ENCODE data around the gene MYBPC1. TPM values are rescaled to one million over a fixed set of nuclear protein-coding genes. Genes with fewer than 3 reads are reported as not detected.
"Not testable (repeated sequence)": the region's sequence is repeated elsewhere in the genome, so short reads cannot be mapped to it uniquely, and the experiment has no call there.

Gene MYBPC1
- total RNA-seq, 1 experiment from 2014 or later: not detected

DNA sequence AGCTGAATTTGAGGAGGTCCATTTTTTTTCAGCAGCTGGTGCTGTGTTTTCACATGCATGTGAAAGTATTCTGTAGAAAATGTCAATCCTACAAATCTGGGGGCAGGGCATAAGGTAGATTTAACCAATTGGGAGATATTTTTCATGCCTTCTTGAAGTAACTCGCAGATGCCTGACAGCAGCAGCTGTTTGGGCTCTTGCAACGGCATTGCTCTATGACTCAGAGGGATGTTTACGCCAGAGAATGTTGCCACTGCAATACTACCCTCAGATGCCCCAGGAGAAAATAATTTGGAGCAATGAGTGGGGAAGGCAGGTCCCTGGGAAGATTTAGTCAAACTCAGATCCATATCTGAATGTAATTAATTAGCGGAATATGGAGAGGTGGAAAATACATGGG, 42.5 kb upstream of the MYBPC1 start:
- Histone ChIP-seq H3K36me3 (ENCODE audit: control insufficient read depth, insufficient read depth, low read length) (no peaks in the 10 kb centered on the region), H3K4me3 (ENCODE audit: low read depth, low read length) (no peak overlapping the region), H3K9me3 (peaks cover 6% of the 10 kb centered on the region; the same call in 1 of the 2 replicates), H3K4me1 (no peaks in the 10 kb centered on the region), H3K27me3 (replicated peaks; ENCODE audit: control insufficient read depth, insufficient read depth, low read length) (no peaks in the 10 kb centered on the region)
- no peak overlapping the region for H3K27ac Mint-ChIP-seq (ENCODE audit: unreplicated experiment)
- no peaks in the 10 kb centered on the region for H3K4me1 Mint-ChIP-seq (ENCODE audit: low read depth, unreplicated experiment)
- BruUV-seq (replicated peaks): no TSS peak
- H3K27me3 Mint-ChIP-seq (ENCODE audit: insufficient read depth, unreplicated experiment): no peaks in the 10 kb centered on the region
- TF ChIP-seq, protein P1, sequence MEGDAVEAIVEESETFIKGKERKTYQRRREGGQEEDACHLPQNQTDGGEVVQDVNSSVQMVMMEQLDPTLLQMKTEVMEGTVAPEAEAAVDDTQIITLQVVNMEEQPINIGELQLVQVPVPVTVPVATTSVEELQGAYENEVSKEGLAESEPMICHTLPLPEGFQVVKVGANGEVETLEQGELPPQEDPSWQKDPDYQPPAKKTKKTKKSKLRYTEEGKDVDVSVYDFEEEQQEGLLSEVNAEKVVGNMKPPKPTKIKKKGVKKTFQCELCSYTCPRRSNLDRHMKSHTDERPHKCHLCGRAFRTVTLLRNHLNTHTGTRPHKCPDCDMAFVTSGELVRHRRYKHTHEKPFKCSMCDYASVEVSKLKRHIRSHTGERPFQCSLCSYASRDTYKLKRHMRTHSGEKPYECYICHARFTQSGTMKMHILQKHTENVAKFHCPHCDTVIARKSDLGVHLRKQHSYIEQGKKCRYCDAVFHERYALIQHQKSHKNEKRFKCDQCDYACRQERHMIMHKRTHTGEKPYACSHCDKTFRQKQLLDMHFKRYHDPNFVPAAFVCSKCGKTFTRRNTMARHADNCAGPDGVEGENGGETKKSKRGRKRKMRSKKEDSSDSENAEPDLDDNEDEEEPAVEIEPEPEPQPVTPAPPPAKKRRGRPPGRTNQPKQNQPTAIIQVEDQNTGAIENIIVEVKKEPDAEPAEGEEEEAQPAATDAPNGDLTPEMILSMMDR (IDR thresholded peaks at IDR 0.05; ENCODE audit: insufficient read depth in 1 of 2, low read depth in 1 of 2, low read length in 1 of 2, severe bottlenecking in 1 of 2, unreplicated experiment in 1 of 2): no peak
- no peaks in the 10 kb centered on the region for H3K36me3 Mint-ChIP-seq (ENCODE audit: insufficient read depth, unreplicated experiment)
- H3K4me3 Mint-ChIP-seq (ENCODE audit: unreplicated experiment): no peak overlapping the region
- CTCF ChIA-PET: no interaction called here
- POLR2A ChIA-PET: no interaction called here
- no peak for DNase-seq
- intact Hi-C loops (cut with micrococcal nuclease; ENCODE audit: unreplicated experiment): no loop called here
- H3K9me3 Mint-ChIP-seq (ENCODE audit: unreplicated experiment): peaks cover 10% of the 10 kb centered on the region

- H3K4me1 ChIP-seq: no peaks in the 10 kb centered on the region
- Mint-ChIP-seq H3K4me3 (ENCODE audit: unreplicated experiment) (no peak overlapping the region), H3K4me1 (ENCODE audit: low read depth, unreplicated experiment) (no peaks in the 10 kb centered on the region), H3K9me3 (ENCODE audit: unreplicated experiment) (peaks cover 10% of the 10 kb centered on the region), H3K27me3 (ENCODE audit: insufficient read depth, unreplicated experiment) (no peaks in the 10 kb centered on the region), H3K27ac (ENCODE audit: unreplicated experiment) (no peak overlapping the region), H3K36me3 (ENCODE audit: insufficient read depth, unreplicated experiment) (no peaks in the 10 kb centered on the region)
- no peak overlapping the region for H3K4me3 ChIP-seq (ENCODE audit: low read depth, low read length)
- no TSS peak for BruUV-seq (replicated peaks)
- DNase-seq: no peak
- ChIA-PET POLR2A (no interaction called here), CTCF (no interaction called here)
- TF ChIP-seq, protein P1 (IDR thresholded peaks at IDR 0.05; ENCODE audit: insufficient read depth in 1 of 2, low read depth in 1 of 2, low read length in 1 of 2, severe bottlenecking in 1 of 2, unreplicated experiment in 1 of 2): no peak
- intact Hi-C loops (cut with micrococcal nuclease; ENCODE audit: unreplicated experiment): no loop called here
- no peaks in the 10 kb centered on the region for H3K27me3 ChIP-seq (replicated peaks; ENCODE audit: control insufficient read depth, insufficient read depth, low read length)
- H3K9me3 ChIP-seq: no peaks in the 10 kb centered on the region
- no peaks in the 10 kb centered on the region for H3K36me3 ChIP-seq (ENCODE audit: control insufficient read depth, insufficient read depth, low read length)
These were observed 37.7 kb upstream of the MYBPC1 start for GRCh38 chr12:101557094-101557493.

DNA sequence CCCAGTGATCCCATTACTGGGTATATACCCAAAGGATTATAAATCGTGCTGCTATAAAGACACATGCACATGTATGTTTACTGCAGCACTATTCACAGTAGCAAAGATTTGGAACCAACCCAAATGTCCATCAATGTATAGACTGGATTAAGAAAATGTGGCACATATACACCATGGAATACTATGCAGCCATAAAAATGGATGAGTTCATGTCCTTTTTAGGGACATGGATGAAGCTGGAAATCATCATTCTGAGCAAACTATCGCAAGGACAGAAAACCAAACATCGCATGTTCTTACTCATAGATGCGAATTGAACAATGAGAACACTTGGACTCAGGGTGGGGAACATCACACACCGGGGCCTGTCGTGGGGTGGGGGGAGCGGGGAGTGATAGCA, 36.0 kb upstream of the MYBPC1 start:
- BruUV-seq (replicated peaks); CTCF ChIA-PET; H3K27ac Mint-ChIP-seq (ENCODE audit: unreplicated experiment); H3K4me3 ChIP-seq (ENCODE audit: low read depth, low read length); H3K9me3 Mint-ChIP-seq (ENCODE audit: unreplicated experiment); H3K27me3 ChIP-seq (replicated peaks; ENCODE audit: control insufficient read depth, insufficient read depth, low read length); H3K4me1 Mint-ChIP-seq (ENCODE audit: low read depth, unreplicated experiment); H3K4me3 Mint-ChIP-seq (ENCODE audit: unreplicated experiment); H3K36me3 Mint-ChIP-seq (ENCODE audit: insufficient read depth, unreplicated experiment); intact Hi-C loops (cut with micrococcal nuclease; ENCODE audit: unreplicated experiment); H3K4me1 ChIP-seq; DNase-seq; POLR2A ChIA-PET; H3K9me3 ChIP-seq; H3K27me3 Mint-ChIP-seq (ENCODE audit: insufficient read depth, unreplicated experiment); H3K36me3 ChIP-seq (ENCODE audit: control insufficient read depth, insufficient read depth, low read length): not testable (repeated sequence)

- Mint-ChIP-seq H3K27ac (ENCODE audit: unreplicated experiment) (no peak overlapping the region), H3K36me3 (ENCODE audit: insufficient read depth, unreplicated experiment) (no peaks in the 10 kb centered on the region), H3K4me3 (ENCODE audit: unreplicated experiment) (no peak overlapping the region), H3K27me3 (ENCODE audit: insufficient read depth, unreplicated experiment) (no peaks in the 10 kb centered on the region), H3K9me3 (ENCODE audit: unreplicated experiment) (peaks cover 10% of the 10 kb centered on the region), H3K4me1 (ENCODE audit: low read depth, unreplicated experiment) (no peaks in the 10 kb centered on the region)
- Histone ChIP-seq H3K9me3 (no peaks in the 10 kb centered on the region), H3K27me3 (replicated peaks; ENCODE audit: control insufficient read depth, insufficient read depth, low read length) (no peaks in the 10 kb centered on the region), H3K36me3 (ENCODE audit: control insufficient read depth, insufficient read depth, low read length) (no peaks in the 10 kb centered on the region), H3K4me3 (ENCODE audit: low read depth, low read length) (no peak overlapping the region), H3K4me1 (no peaks in the 10 kb centered on the region)
- BruUV-seq (replicated peaks): no TSS peak
- ChIA-PET CTCF (no interaction called here), POLR2A (no interaction called here)
- DNase-seq: no peak
- TF ChIP-seq, protein P1 (IDR thresholded peaks at IDR 0.05; ENCODE audit: insufficient read depth in 1 of 2, low read depth in 1 of 2, low read length in 1 of 2, severe bottlenecking in 1 of 2, unreplicated experiment in 1 of 2): no peak
- intact Hi-C loops (cut with micrococcal nuclease; ENCODE audit: unreplicated experiment): no loop called here
These were observed 31.6 kb upstream of the MYBPC1 start for GRCh38 chr12:101563212-101563611.

Measured in Caco-2 (cell line).